ENCODE results near the gene ULK4. TPM values are rescaled to one million over a fixed set of nuclear protein-coding genes. Genes with fewer than 3 reads are reported as not detected.

ULK4 gene
- polyA plus RNA-seq, 1 of the 3 experiments (the other 2 are of a cell fraction), result 6.2 TPM

DNA sequence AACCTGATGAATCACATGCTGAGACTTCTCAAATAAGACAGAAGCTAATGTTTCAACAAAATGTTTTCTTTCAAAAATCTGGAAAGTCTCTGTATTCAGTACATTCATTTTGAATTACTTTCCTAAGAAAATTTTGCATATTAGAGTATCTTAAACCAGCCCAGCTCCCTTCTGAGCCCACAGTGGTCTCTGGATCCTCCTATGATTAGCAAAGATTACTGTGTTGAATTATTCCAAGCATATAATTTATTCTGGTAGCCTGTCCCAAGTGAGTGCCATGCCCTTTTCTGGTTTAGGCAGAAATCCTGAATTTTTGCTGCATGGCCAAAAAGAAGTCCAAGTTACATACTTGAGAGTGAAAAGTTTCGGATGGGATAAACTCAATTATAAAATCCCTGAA lies 483.6 kb downstream of the ULK4 start:
- H3F3A ChIP-seq (replicated peaks; ENCODE audit: insufficient read depth), result no peaks in the 10 kb centered on the region
- no peaks in the 10 kb centered on the region for H3K9me3 ChIP-seq
- no peak overlapping the region for H3K4me3 ChIP-seq (ENCODE audit: low read depth in 2 of 2, low read length in 1 of 2)
- H3K4me1 ChIP-seq (ENCODE audit: control insufficient read depth in 1 of 2, insufficient read depth in 2 of 2, low read depth in 1 of 2, low read length in 1 of 2), result no peaks in the 10 kb centered on the region
- no peak overlapping the region for H3K27ac ChIP-seq (ENCODE audit: low read depth in 2 of 2, low read length in 1 of 2)
- ChIA-PET CTCF (no interaction called here), POLR2A (no interaction called here)
- TF ChIP-seq FOSL2 (IDR thresholded peaks at IDR 0.05; ENCODE audit: borderline replicate concordance, low read depth) (no peak), YY1 (IDR thresholded peaks at IDR 0.05; ENCODE audit: low read depth) (no peak), CTCF (IDR thresholded peaks at IDR 0.05) (no peak), EZH2phosphoT487 (IDR thresholded peaks at IDR 0.05; ENCODE audit: borderline replicate concordance, low read depth) (no peak), RFX5 (IDR thresholded peaks at IDR 0.05; ENCODE audit: low read length) (no peak), TAF1 (IDR thresholded peaks at IDR 0.05; ENCODE audit: borderline replicate concordance, low read depth, low read length) (no peak), ELF1 (IDR thresholded peaks at IDR 0.05) (no peak), NFIC (IDR thresholded peaks at IDR 0.05; ENCODE audit: borderline replicate concordance) (no peak), SIN3A (IDR thresholded peaks at IDR 0.05; ENCODE audit: borderline replicate concordance, low read depth, low read length) (no peak), GABPA (IDR thresholded peaks at IDR 0.05; ENCODE audit: low read depth) (no peak), TEAD4 (IDR thresholded peaks at IDR 0.05; ENCODE audit: borderline replicate concordance, insufficient read depth) (no peak)
- TF ChIP-seq, protein P1, sequence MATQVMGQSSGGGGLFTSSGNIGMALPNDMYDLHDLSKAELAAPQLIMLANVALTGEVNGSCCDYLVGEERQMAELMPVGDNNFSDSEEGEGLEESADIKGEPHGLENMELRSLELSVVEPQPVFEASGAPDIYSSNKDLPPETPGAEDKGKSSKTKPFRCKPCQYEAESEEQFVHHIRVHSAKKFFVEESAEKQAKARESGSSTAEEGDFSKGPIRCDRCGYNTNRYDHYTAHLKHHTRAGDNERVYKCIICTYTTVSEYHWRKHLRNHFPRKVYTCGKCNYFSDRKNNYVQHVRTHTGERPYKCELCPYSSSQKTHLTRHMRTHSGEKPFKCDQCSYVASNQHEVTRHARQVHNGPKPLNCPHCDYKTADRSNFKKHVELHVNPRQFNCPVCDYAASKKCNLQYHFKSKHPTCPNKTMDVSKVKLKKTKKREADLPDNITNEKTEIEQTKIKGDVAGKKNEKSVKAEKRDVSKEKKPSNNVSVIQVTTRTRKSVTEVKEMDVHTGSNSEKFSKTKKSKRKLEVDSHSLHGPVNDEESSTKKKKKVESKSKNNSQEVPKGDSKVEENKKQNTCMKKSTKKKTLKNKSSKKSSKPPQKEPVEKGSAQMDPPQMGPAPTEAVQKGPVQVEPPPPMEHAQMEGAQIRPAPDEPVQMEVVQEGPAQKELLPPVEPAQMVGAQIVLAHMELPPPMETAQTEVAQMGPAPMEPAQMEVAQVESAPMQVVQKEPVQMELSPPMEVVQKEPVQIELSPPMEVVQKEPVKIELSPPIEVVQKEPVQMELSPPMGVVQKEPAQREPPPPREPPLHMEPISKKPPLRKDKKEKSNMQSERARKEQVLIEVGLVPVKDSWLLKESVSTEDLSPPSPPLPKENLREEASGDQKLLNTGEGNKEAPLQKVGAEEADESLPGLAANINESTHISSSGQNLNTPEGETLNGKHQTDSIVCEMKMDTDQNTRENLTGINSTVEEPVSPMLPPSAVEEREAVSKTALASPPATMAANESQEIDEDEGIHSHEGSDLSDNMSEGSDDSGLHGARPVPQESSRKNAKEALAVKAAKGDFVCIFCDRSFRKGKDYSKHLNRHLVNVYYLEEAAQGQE (IDR thresholded peaks at IDR 0.05; ENCODE audit: low read depth, low read length), result no peak
- H3K4me2 ChIP-seq, result no peak overlapping the region
- no peak overlapping the region for H2AFZ ChIP-seq (ENCODE audit: low read depth)
- H3K9ac ChIP-seq, result no peak overlapping the region
- DNase-seq, result no peak
- no peaks in the 10 kb centered on the region for H3K9me2 ChIP-seq
- no peaks in the 10 kb centered on the region for H3K79me2 ChIP-seq (ENCODE audit: insufficient read depth)
- H4K20me1 ChIP-seq (ENCODE audit: insufficient read depth), result no peaks in the 10 kb centered on the region
- 68% methylated on average over 1 of the region's 1 CpG for WGBS (ENCODE audit: low lambda C conversion rate)
- no peaks in the 10 kb centered on the region for H3K27me3 ChIP-seq (ENCODE audit: insufficient read depth)
- H3K36me3 ChIP-seq (replicated peaks in 1 of 2; ENCODE audit: control insufficient read depth in 1 of 2, insufficient read depth in 2 of 2, low read length in 1 of 2), result no peaks in the 10 kb centered on the region

- Histone ChIP-seq H3K79me2 (ENCODE audit: insufficient read depth) (no peaks in the 10 kb centered on the region), H3K4me2 (no peak overlapping the region), H3K9ac (no peak overlapping the region), H2AFZ (ENCODE audit: low read depth) (no peak overlapping the region), H3K4me3 (ENCODE audit: low read depth in 2 of 2, low read length in 1 of 2) (no peak overlapping the region), H3K36me3 (replicated peaks in 1 of 2; ENCODE audit: control insufficient read depth in 1 of 2, insufficient read depth in 2 of 2, low read length in 1 of 2) (peaks cover 0 to 4% of the 10 kb centered on the region in 2 experiments), H3K27ac (ENCODE audit: low read depth in 2 of 2, low read length in 1 of 2) (no peak overlapping the region), H3F3A (replicated peaks; ENCODE audit: insufficient read depth) (no peaks in the 10 kb centered on the region), H3K9me2 (no peaks in the 10 kb centered on the region), H3K27me3 (ENCODE audit: insufficient read depth) (no peaks in the 10 kb centered on the region), H3K9me3 (no peaks in the 10 kb centered on the region; the same call in 1 of the 2 replicates), H3K4me1 (ENCODE audit: control insufficient read depth in 1 of 2, insufficient read depth in 2 of 2, low read depth in 1 of 2, low read length in 1 of 2) (no peaks in the 10 kb centered on the region), H4K20me1 (ENCODE audit: insufficient read depth) (no peaks in the 10 kb centered on the region)
- ChIA-PET POLR2A (no interaction called here), CTCF (no interaction called here)
- no peak for DNase-seq
- WGBS (ENCODE audit: low lambda C conversion rate), result 69% methylated on average over 2 of the region's 2 CpGs
- TF ChIP-seq TCF12 (IDR thresholded peaks at IDR 0.05) (no peak), TEAD4 (IDR thresholded peaks at IDR 0.05; ENCODE audit: borderline replicate concordance, insufficient read depth) (no peak), EZH2phosphoT487 (IDR thresholded peaks at IDR 0.05; ENCODE audit: borderline replicate concordance, low read depth) (no peak), TAF1 (IDR thresholded peaks at IDR 0.05; ENCODE audit: borderline replicate concordance, low read depth, low read length) (no peak), ZBTB33 (IDR thresholded peaks at IDR 0.05; ENCODE audit: borderline replicate concordance, low read depth) (no peak), SMC3 (IDR thresholded peaks at IDR 0.05; ENCODE audit: low read depth, low read length) (no peak), POLR2AphosphoS5 (IDR thresholded peaks at IDR 0.05; ENCODE audit: low read depth, low read length) (no peak), YY1 (IDR thresholded peaks at IDR 0.05; ENCODE audit: low read depth) (no peak), FOXJ3 (CRISPR knock-in tag; IDR thresholded peaks at IDR 0.05) (no peak), RCOR1 (IDR thresholded peaks at IDR 0.05; ENCODE audit: low read length) (no peak), FOSL2 (IDR thresholded peaks at IDR 0.05; ENCODE audit: borderline replicate concordance, low read depth) (no peak)
Observed at GRCh38 chr3:41477399-41478014, 484.4 kb downstream of the ULK4 start.
